GM19438 (cell line): ENCODE data around the gene FAM72B.
"Not testable (repeated sequence)": the region's sequence is repeated elsewhere in the genome, so short reads cannot be mapped to it uniquely, and the experiment has no call there.

Experiments used
- ATAC-seq: cut with Tn5 transposase; IDR thresholded peaks from one replicate; pipeline ENCODE4 v1.9.1; 2021; ENCODE audit warnings: low read depth; ENCODE audit not compliant: unreplicated experiment

The FAM72B gene

GRCh38 chr1:121156958-121157603, 27.1 kb downstream of the FAM72B start:
- not testable (repeated sequence) for ATAC-seq

GRCh38 chr1:121155671-121156358, 28.3 kb downstream of the FAM72B start:
- not testable (repeated sequence) for ATAC-seq

DNA sequence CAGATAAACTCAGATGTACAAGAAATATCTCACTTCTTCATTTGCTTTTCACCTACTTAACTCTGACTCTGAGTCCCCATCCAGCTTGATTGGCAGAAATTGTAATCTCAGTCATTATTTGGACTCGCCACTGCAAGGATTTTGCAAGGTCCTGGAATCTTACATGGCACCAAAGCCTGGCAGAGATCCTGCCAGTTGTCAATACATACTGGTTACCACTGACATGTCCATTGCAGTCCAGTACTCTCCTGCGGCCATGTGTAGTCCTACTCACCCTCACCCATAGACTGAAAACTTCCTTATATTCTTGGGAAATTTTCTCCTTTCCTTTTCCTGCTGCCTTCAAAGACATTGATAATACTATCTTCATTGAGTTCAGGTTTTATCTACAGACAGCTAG, 29.3 kb downstream of the FAM72B start:
- ATAC-seq, result not testable (repeated sequence)

- not testable (repeated sequence) for ATAC-seq
Observed at GRCh38 chr1:121152788-121153187, 31.4 kb downstream of the FAM72B start.

DNA sequence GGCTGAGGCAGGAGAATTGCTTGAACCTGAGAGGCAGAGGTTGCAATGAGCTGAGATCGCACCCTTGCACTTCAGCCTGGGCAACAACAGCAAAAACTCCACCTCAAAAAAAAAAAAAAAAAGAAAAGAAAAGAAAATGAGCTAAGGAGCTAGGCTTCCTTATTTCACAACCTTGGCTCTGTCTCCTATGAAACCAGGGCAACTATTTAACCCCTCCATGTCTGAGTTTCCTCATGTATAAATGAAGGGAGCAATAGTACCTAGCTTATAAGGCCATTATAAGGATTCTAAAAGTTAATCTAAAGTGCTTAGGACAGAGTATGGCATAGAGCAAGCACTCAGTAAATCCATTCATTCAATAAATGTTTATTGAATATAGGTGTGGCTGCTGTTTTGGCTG, 32.8 kb downstream of the FAM72B start:
- not testable (repeated sequence) for ATAC-seq

- ATAC-seq, result not testable (repeated sequence)
Observed at GRCh38 chr1:121148489-121149190, 35.5 kb downstream of the FAM72B start.

GRCh38 chr1:121140393-121140792, 43.7 kb downstream of the FAM72B start:
- ATAC-seq, result not testable (repeated sequence)

DNA sequence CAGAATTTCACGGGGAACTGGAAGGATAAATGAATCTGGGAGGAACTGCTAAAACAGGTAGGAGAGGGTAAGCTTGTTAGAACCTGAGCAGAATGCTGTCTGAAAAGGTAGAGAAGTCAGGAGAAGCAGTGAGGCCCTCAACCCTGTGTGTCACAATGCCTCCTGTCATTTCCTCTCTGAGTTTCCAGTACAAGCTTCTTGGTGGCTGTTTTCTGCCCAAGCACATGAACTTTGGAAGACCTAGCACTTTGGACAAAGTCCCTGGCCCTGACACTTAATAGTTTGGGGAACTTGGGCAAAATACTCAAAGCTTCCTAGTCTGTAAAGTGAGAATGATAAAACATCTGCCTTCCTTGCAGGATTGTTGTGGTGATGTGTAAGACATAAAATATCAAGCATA, 52.6 kb downstream of the FAM72B start:
- not testable (repeated sequence) for ATAC-seq

GRCh38 chr1:121118480-121118824, 65.7 kb downstream of the FAM72B start:
- ATAC-seq, result not testable (repeated sequence)
